Right cardiac atrium (tissue), 5 donors: ENCODE measurements around the gene BTRC. TPM values are rescaled to one million over a fixed set of nuclear protein-coding genes. Genes with fewer than 3 reads are reported as not detected.
A peak's percentile ranks its signal among the peaks of the same experiment; 100 is the strongest.
"Not testable (repeated sequence)": the region's sequence is repeated elsewhere in the genome, so short reads cannot be mapped to it uniquely, and the experiment has no call there.

Source experiments
- ATAC-seq, 2 donors: fragments of 200-7000 bp; cut with Tn5 transposase; one replicate each; pipeline versions ENCODE4 v1.8.0 to v1.9.1; 2020; ENCODE audit warnings: moderate library complexity in 2 of 2, mild to moderate bottlenecking in 1 of 2
- DNase-seq, 3 donors: peaks; one replicate each; pipeline ENCODE4 v3.0.0-alpha.2; 2020
- H3K27ac ChIP-seq: one replicate; pipeline ENCODE4 v1.5.1; 2013; ENCODE audit warnings: mild to moderate bottlenecking, low read length, control low read depth, moderate library complexity
- H3K27me3 ChIP-seq: one replicate; pipeline ENCODE4 v1.6.1; 2013; ENCODE audit not compliant: control insufficient read depth, insufficient read depth
- H3K4me1 ChIP-seq: one replicate; pipeline ENCODE4 v1.6.1; 2013; ENCODE audit warnings: low read length; ENCODE audit not compliant: control insufficient read depth, insufficient read depth
- H3K4me3 ChIP-seq: one replicate; pipeline ENCODE4 v1.5.1; 2013; ENCODE audit warnings: low read length, control low read depth
- H3K9me3 ChIP-seq: one replicate; pipeline ENCODE4 v1.6.1; 2013; ENCODE audit warnings: low read length; ENCODE audit not compliant: control insufficient read depth
- WGBS: extraction: QIAGEN DNeasy Blood & Tissue Kit; methylation state at CpG from one replicate; pipeline ENCODE4 v1.1.7; 2013; 5-methylcytosine and 5-hydroxymethylcytosine counted together
- intact Hi-C, 4 donors: fragments of 100-400 bp; cut with DNase I; formaldehyde crosslinking; loops; one replicate each; pipeline versions ENCODE4 v1.11.0 to v1.14.0; 2022 to 2023
- polyA plus RNA-seq: library from polyadenylated mRNA; stranded (reverse); fragments of 200-250 nt; gene quantifications from one replicate; pipeline ENCODE4 v1.2.3, GENCODE V29; 2013
- total RNA-seq, 4 donors: library from RNA; stranded (reverse); fragmentation: NEBNext Ultra II Directional; extraction: Animal tissue kit (Norgen Biotek cat#: 25700); gene quantifications; one replicate each; pipeline ENCODE4 v1.2.1, GENCODE V29; 2021
- donor health status: healthy with polysubstance abuse.
- donor health status: DM: no; HTN: yes; CAD: no.
- donor health status: DM: no; HTN: no; CAD: no.
- donor health status: DM: no; HTN: yes; CAD: no; lungs with severe emphysema.
- donor health status: DM: yes; HTN: yes; CAD: no.

BTRC gene
- total and polyA plus RNA-seq, 5 donors, result 11.5 to 35.3 (median 30.5) TPM

- Histone ChIP-seq H3K27ac (no peak overlapping the region), H3K9me3 (no peaks in the 10 kb centered on the region), H3K27me3 (no peaks in the 10 kb centered on the region), H3K4me3 (no peak overlapping the region), H3K4me1 (no peaks in the 10 kb centered on the region)
- ATAC-seq (no peak), DNase-seq (no peak)
- WGBS, result 95% methylated on average over 3 of the region's 3 CpGs
- intact Hi-C loops, result no loop called here
Observed at GRCh38 chr10:101415884-101416283, 61.9 kb downstream of the BTRC start.

GRCh38 chr10:101421967-101422366, 68.0 kb downstream of the BTRC start:
- WGBS, result 88% methylated on average over 1 of the region's 1 CpG
- H3K27me3 ChIP-seq, H3K27ac ChIP-seq, DNase-seq, H3K9me3 ChIP-seq, H3K4me1 ChIP-seq, H3K4me3 ChIP-seq, ATAC-seq, intact Hi-C loops: not testable (repeated sequence)

GRCh38 chr10:101425535-101425934, 71.6 kb downstream of the BTRC start:
- DNase-seq, result no peak
- ATAC-seq, result no peak
- intact Hi-C loops, result no loop called here
- Histone ChIP-seq H3K27ac (no peak overlapping the region), H3K4me1 (no peaks in the 10 kb centered on the region), H3K4me3 (no peak overlapping the region), H3K9me3 (no peaks in the 10 kb centered on the region), H3K27me3 (no peaks in the 10 kb centered on the region)
- WGBS, result 92% methylated on average over 4 of the region's 4 CpGs

GRCh38 chr10:101428036-101428435, 74.1 kb downstream of the BTRC start:
- H3K27me3 ChIP-seq, result no peaks in the 10 kb centered on the region
- 91% methylated on average over 3 of the region's 3 CpGs for WGBS
- no peak overlapping the region for H3K27ac ChIP-seq
- intact Hi-C loops, result no loop called here
- no peak overlapping the region for H3K4me3 ChIP-seq
- ATAC-seq (no peak), DNase-seq (no peak)
- H3K4me1 ChIP-seq, result no peaks in the 10 kb centered on the region
- no peaks in the 10 kb centered on the region for H3K9me3 ChIP-seq

- ATAC-seq (no peak), DNase-seq (no peak)
- no peak overlapping the region for H3K4me3 ChIP-seq
- WGBS, result 79% methylated on average over 3 of the region's 3 CpGs
- intact Hi-C loops, result no loop called here
- H3K9me3 ChIP-seq, result no peaks in the 10 kb centered on the region
- no peaks in the 10 kb centered on the region for H3K4me1 ChIP-seq
- no peaks in the 10 kb centered on the region for H3K27me3 ChIP-seq
- no peak overlapping the region for H3K27ac ChIP-seq
Observed at GRCh38 chr10:101429423-101429822, 75.5 kb downstream of the BTRC start.

GRCh38 chr10:101436302-101436701, 82.3 kb downstream of the BTRC start:
- ATAC-seq, result no peak
- Histone ChIP-seq H3K27ac (no peak overlapping the region), H3K27me3 (no peaks in the 10 kb centered on the region), H3K9me3 (no peaks in the 10 kb centered on the region), H3K4me1 (no peaks in the 10 kb centered on the region), H3K4me3 (no peak overlapping the region)
- intact Hi-C loops, result loop anchor here in 1 of 4 donors (10.0 kb wide), 1 partner anchor 152 kb away; no protein-coding TSS in a partner anchor
- no peak for DNase-seq
- over 99% methylated on average over 6 of the region's 6 CpGs for WGBS

GRCh38 chr10:101438881-101439391, 85.0 kb downstream of the BTRC start:
- 78% methylated on average over 5 of the region's 5 CpGs for WGBS
- ATAC-seq, result no peak
- intact Hi-C loops, result loop anchor here in 1 of 4 donors (10.0 kb wide), 1 partner anchor 154 kb away; no protein-coding TSS in a partner anchor

GRCh38 chr10:101441541-101442455, 87.8 kb downstream of the BTRC start:
- intact Hi-C loops, result loop anchor here in 3 of 4 donors (10.0 kb wide), 3 partner anchors 137 to 227 kb away; no protein-coding TSS in a partner anchor
- Histone ChIP-seq H3K9me3 (no peaks in the 10 kb centered on the region), H3K27ac (no peak overlapping the region), H3K4me3 (no peak overlapping the region), H3K27me3 (no peaks in the 10 kb centered on the region), H3K4me1 (peaks cover 2% of the 10 kb centered on the region)
- DNase-seq (peak in 2 of 3 donors; percentile 12 to 40), ATAC-seq (peak; percentile 88 to 90)
- 73% methylated on average over 17 of the region's 17 CpGs for WGBS

More at GRCh38 chr10:101438881-101439391, 85.0 kb downstream of the BTRC start:
- Histone ChIP-seq H3K9me3 (no peaks in the 10 kb centered on the region), H3K27me3 (no peaks in the 10 kb centered on the region), H3K4me1 (no peaks in the 10 kb centered on the region), H3K27ac (no peak overlapping the region), H3K4me3 (no peak overlapping the region)
- DNase-seq, result no peak

GRCh38 chr10:101442456-101442800, 88.5 kb downstream of the BTRC start:
- Histone ChIP-seq H3K9me3 (no peaks in the 10 kb centered on the region), H3K27me3 (no peaks in the 10 kb centered on the region), H3K4me1 (peaks cover 2% of the 10 kb centered on the region), H3K4me3 (no peak overlapping the region), H3K27ac (no peak overlapping the region)
- WGBS, result 65% methylated on average over 3 of the region's 3 CpGs
- no peak for DNase-seq
- intact Hi-C loops, result loop anchor here in 3 of 4 donors (10.0 kb wide), 3 partner anchors 138 to 228 kb away; no protein-coding TSS in a partner anchor
- ATAC-seq, result no peak

GRCh38 chr10:101444058-101444898, 90.3 kb downstream of the BTRC start:
- DNase-seq, result no peak
- Histone ChIP-seq H3K9me3 (no peaks in the 10 kb centered on the region), H3K4me3 (no peak overlapping the region), H3K27ac (no peak overlapping the region), H3K27me3 (no peaks in the 10 kb centered on the region), H3K4me1 (peaks cover 2% of the 10 kb centered on the region)
- no peak for ATAC-seq
- WGBS, result 90% methylated on average over 2 of the region's 2 CpGs
- intact Hi-C loops, result loop anchor here in 3 of 4 donors (10.0 kb wide), 3 partner anchors 139 to 229 kb away; no protein-coding TSS in a partner anchor
